ENCODE measurements around the gene HPSE2. TPM values are rescaled to one million over a fixed set of nuclear protein-coding genes. Genes with fewer than 3 reads are reported as not detected.

HPSE2 gene
- total and polyA plus RNA-seq, 2 donors = 0.05 to 0.14 TPM

DNA sequence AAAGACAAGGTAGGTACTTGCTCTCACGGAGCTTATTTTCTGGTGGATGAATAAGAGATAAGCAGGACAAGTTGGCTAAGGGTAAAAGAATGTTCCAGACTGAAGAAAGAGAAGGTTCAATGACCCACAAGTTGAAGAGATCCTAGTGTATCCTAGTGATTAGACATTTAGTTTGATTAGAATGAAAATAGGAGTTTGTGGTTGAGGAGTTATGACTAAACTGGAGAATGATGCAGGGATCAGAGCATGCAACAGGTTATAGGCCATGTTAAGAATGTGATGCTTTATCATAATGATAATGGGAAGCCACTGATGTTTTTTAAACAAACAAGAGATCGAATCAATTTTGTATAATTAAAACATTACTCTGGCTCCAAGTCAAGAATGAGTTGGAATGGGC lies 357.2 kb downstream of the HPSE2 start:
- H3K36me3 ChIP-seq (ENCODE audit: control insufficient read depth in 2 of 2, insufficient read depth in 2 of 2, low read length in 1 of 2) = no peaks in the 10 kb centered on the region
- WGBS = 85% methylated on average over 2 of the region's 2 CpGs
- no peak for DNase-seq (ENCODE audit: low read depth in 6 of 9, low spot score in 9 of 9)
- no peak overlapping the region for H3K4me3 ChIP-seq (ENCODE audit: low read length in 2 of 2)
- H3K27me3 ChIP-seq (ENCODE audit: control insufficient read depth in 2 of 2, insufficient read depth in 1 of 2, low read length in 1 of 2) = no peaks in the 10 kb centered on the region
- H3K9me3 ChIP-seq (ENCODE audit: control insufficient read depth in 2 of 2, insufficient read depth in 1 of 2, low read length in 1 of 2) = no peaks in the 10 kb centered on the region
- H3K4me1 ChIP-seq (ENCODE audit: control insufficient read depth in 2 of 2, insufficient read depth in 2 of 2, low read length in 2 of 2) = no peaks in the 10 kb centered on the region
- H3K27ac ChIP-seq (ENCODE audit: low read depth in 1 of 2, low read length in 1 of 2) = no peak overlapping the region

DNA sequence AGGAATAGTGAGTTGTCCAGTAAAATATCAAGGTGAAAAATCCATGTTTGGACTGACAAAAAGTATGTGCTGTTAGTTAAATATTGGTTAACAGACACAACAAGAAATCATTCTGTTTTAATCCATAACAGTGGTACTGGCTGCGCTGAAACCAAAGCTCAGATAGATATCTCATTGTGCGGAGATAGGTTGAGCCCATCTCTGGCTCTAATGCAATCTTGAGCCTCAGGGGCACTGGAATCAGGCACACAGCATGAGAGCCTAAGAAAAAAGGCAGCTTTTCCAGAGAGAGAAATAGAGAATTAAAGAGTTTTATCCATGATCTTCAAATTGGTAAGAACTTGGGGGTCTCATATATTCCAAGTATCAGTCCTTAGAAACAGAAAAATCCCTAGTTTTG lies 373.7 kb downstream of the HPSE2 start:
- H3K9me3 ChIP-seq (ENCODE audit: control insufficient read depth in 2 of 2, insufficient read depth in 1 of 2, low read length in 1 of 2) = no peaks in the 10 kb centered on the region
- WGBS = 98% methylated on average over 2 of the region's 2 CpGs
- H3K4me3 ChIP-seq (ENCODE audit: low read length in 2 of 2) = no peak overlapping the region
- DNase-seq (ENCODE audit: low read depth in 6 of 9, low spot score in 9 of 9) = no peak
- H3K27me3 ChIP-seq (ENCODE audit: control insufficient read depth in 2 of 2, insufficient read depth in 1 of 2, low read length in 1 of 2) = no peaks in the 10 kb centered on the region
- H3K4me1 ChIP-seq (ENCODE audit: control insufficient read depth in 2 of 2, insufficient read depth in 2 of 2, low read length in 2 of 2) = no peaks in the 10 kb centered on the region
- no peak overlapping the region for H3K27ac ChIP-seq (ENCODE audit: low read depth in 1 of 2, low read length in 1 of 2)
- H3K36me3 ChIP-seq (ENCODE audit: control insufficient read depth in 2 of 2, insufficient read depth in 2 of 2, low read length in 1 of 2) = no peaks in the 10 kb centered on the region

DNA sequence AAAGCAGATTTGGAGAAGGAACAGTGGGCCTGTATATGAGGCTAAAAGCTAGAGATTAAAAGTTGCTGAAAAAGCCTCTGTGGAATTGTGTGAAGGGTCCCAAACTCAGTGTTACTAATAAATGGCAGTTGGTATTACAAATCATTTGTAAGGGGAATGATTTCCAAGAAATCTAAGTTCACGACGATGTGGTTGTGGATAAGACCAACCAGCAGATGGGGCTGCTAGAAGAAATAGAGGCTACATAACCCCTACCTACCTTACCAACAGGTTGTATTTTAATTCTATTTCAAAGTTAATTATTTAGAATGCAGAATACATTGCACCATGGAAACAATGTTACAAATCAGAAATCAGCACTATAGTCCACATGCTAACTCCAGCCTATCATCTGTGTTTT lies 377.1 kb downstream of the HPSE2 start:
- no peak for DNase-seq (ENCODE audit: low read depth in 6 of 9, low spot score in 9 of 9)
- no peaks in the 10 kb centered on the region for H3K36me3 ChIP-seq (ENCODE audit: control insufficient read depth in 2 of 2, insufficient read depth in 2 of 2, low read length in 1 of 2)
- no peaks in the 10 kb centered on the region for H3K9me3 ChIP-seq (ENCODE audit: control insufficient read depth in 2 of 2, insufficient read depth in 1 of 2, low read length in 1 of 2)
- H3K27ac ChIP-seq (ENCODE audit: low read depth in 1 of 2, low read length in 1 of 2) = no peak overlapping the region
- H3K4me1 ChIP-seq (ENCODE audit: control insufficient read depth in 2 of 2, insufficient read depth in 2 of 2, low read length in 2 of 2) = no peaks in the 10 kb centered on the region
- no peaks in the 10 kb centered on the region for H3K27me3 ChIP-seq (ENCODE audit: control insufficient read depth in 2 of 2, insufficient read depth in 1 of 2, low read length in 1 of 2)
- H3K4me3 ChIP-seq (ENCODE audit: low read length in 2 of 2) = no peak overlapping the region
- WGBS = 66% methylated on average over 2 of the region's 2 CpGs

DNA sequence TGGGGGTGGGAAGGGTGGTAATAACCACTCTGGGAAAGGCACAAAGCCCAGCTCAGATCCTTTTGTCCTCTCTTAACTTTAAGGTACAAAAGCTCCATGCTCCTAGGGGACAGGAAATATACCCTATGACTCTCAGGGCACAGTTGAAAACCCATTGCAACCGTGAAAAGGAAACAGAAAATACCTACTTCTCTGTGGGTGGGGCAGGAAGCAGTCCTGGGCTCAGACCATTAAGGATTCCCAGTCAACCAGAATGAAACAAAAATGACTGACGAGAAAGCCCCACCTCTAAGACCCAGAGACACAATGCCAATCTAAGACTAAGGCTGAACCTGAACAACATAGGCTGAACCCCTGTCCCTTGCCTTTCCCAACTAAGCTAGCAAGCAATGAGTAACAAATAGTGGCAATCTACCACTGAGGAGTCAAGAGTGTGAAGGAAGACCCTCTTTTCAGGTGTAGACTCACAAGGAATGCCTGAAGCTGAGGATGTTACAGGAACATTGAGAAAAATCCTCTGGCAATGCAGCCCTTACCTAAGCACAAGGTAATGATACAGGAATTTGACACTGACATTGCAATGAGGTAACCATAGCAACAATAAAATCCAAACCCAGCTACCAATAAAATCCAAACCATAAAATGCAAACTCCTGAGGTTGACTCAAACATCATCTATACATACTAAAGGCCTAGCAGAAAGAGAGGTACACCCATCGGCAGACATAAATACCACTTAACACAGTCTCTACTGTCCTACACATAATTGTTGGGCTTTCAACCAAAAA lies 380.1 kb downstream of the HPSE2 start:
- no peaks in the 10 kb centered on the region for H3K27me3 ChIP-seq (ENCODE audit: control insufficient read depth in 2 of 2, insufficient read depth in 1 of 2, low read length in 1 of 2)
- H3K9me3 ChIP-seq (ENCODE audit: control insufficient read depth in 2 of 2, insufficient read depth in 1 of 2, low read length in 1 of 2) = no peaks in the 10 kb centered on the region
- no peaks in the 10 kb centered on the region for H3K36me3 ChIP-seq (ENCODE audit: control insufficient read depth in 2 of 2, insufficient read depth in 2 of 2, low read length in 1 of 2)
- 67% methylated on average over 3 of the region's 3 CpGs for WGBS
- H3K4me1 ChIP-seq (ENCODE audit: control insufficient read depth in 2 of 2, insufficient read depth in 2 of 2, low read length in 2 of 2) = no peaks in the 10 kb centered on the region
- DNase-seq (ENCODE audit: low read depth in 6 of 9, low spot score in 9 of 9) = no peak
- H3K4me3 ChIP-seq (ENCODE audit: low read length in 2 of 2) = no peak overlapping the region
- H3K27ac ChIP-seq (ENCODE audit: low read depth in 1 of 2, low read length in 1 of 2) = no peak overlapping the region

DNA sequence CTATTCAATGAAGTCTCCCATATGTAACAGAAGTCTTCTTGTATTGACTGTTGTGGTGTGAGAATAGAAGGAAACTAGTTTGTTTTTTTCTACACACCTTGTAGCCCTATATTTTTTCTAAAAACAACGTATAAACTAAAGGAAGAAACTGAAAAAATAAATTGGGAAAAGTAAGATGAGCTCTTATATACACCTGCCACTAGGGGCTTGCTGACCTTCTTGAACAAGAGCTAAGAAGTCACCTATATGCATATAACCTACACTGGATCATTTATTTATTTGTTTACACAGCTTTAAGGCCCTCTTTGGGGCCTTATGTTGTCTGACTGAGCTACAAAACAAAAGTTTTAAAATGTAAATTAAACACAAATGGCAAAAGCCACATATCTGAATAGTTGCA lies 383.0 kb downstream of the HPSE2 start:
- DNase-seq (ENCODE audit: low read depth in 6 of 9, low spot score in 9 of 9) = no peak
- WGBS = 45% methylated on average over 1 of the region's 1 CpG
- H3K27me3 ChIP-seq (ENCODE audit: control insufficient read depth in 2 of 2, insufficient read depth in 1 of 2, low read length in 1 of 2) = no peaks in the 10 kb centered on the region
- H3K36me3 ChIP-seq (ENCODE audit: control insufficient read depth in 2 of 2, insufficient read depth in 2 of 2, low read length in 1 of 2) = no peaks in the 10 kb centered on the region
- H3K27ac ChIP-seq (ENCODE audit: low read depth in 1 of 2, low read length in 1 of 2) = no peak overlapping the region
- no peak overlapping the region for H3K4me3 ChIP-seq (ENCODE audit: low read length in 2 of 2)
- no peaks in the 10 kb centered on the region for H3K9me3 ChIP-seq (ENCODE audit: control insufficient read depth in 2 of 2, insufficient read depth in 1 of 2, low read length in 1 of 2)
- H3K4me1 ChIP-seq (ENCODE audit: control insufficient read depth in 2 of 2, insufficient read depth in 2 of 2, low read length in 2 of 2) = no peaks in the 10 kb centered on the region

DNA sequence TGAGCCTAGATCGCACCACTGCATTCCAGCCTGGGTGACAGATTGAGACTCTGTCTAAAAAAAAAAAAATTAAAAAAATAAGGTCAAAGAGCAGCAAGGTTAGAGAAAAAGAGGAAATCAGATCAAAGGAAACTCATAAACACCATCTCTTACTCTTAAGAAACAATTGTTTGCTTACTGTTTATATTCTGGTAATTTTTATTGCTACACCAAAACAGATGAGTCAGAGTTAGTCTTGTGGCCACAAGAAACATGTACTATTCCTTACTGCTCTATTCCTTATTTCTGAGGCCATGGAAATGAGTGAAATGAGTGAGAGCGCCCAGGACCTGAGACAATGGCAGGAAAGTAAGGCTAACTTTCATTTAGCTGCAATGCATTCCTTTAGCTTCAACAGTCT lies 387.3 kb downstream of the HPSE2 start:
- no peaks in the 10 kb centered on the region for H3K9me3 ChIP-seq (ENCODE audit: control insufficient read depth in 2 of 2, insufficient read depth in 1 of 2, low read length in 1 of 2)
- no peak overlapping the region for H3K27ac ChIP-seq (ENCODE audit: low read depth in 1 of 2, low read length in 1 of 2)
- H3K27me3 ChIP-seq (ENCODE audit: control insufficient read depth in 2 of 2, insufficient read depth in 1 of 2, low read length in 1 of 2) = no peaks in the 10 kb centered on the region
- WGBS = 95% methylated on average over 2 of the region's 2 CpGs
- H3K4me1 ChIP-seq (ENCODE audit: control insufficient read depth in 2 of 2, insufficient read depth in 2 of 2, low read length in 2 of 2) = no peaks in the 10 kb centered on the region
- no peak overlapping the region for H3K4me3 ChIP-seq (ENCODE audit: low read length in 2 of 2)
- no peaks in the 10 kb centered on the region for H3K36me3 ChIP-seq (ENCODE audit: control insufficient read depth in 2 of 2, insufficient read depth in 2 of 2, low read length in 1 of 2)
- no peak for DNase-seq (ENCODE audit: low read depth in 6 of 9, low spot score in 9 of 9)

DNA sequence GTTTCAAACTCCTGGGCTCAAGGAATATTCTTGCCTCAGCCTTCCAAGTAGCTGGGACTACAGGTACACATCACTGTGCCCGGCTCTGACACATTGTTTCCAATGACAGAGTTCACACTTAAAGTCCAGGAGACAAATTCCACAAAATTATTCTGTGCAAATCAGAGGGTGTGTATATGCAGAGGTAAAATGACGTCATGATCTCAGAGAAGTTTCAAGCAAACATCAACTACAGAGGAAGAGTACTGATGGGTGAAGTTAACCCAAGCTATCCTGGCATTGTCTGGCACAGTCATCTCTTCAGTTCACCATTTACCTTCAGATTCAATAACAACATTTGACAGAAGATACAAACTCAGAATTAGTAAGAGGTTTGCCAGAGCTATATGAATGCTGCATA lies 388.9 kb downstream of the HPSE2 start:
- Histone ChIP-seq H3K27ac (ENCODE audit: low read depth in 1 of 2, low read length in 1 of 2) (no peak overlapping the region), H3K36me3 (ENCODE audit: control insufficient read depth in 2 of 2, insufficient read depth in 2 of 2, low read length in 1 of 2) (no peaks in the 10 kb centered on the region), H3K27me3 (ENCODE audit: control insufficient read depth in 2 of 2, insufficient read depth in 1 of 2, low read length in 1 of 2) (no peaks in the 10 kb centered on the region), H3K4me3 (ENCODE audit: low read length in 2 of 2) (no peak overlapping the region), H3K9me3 (ENCODE audit: control insufficient read depth in 2 of 2, insufficient read depth in 1 of 2, low read length in 1 of 2) (no peaks in the 10 kb centered on the region), H3K4me1 (ENCODE audit: control insufficient read depth in 2 of 2, insufficient read depth in 2 of 2, low read length in 2 of 2) (no peaks in the 10 kb centered on the region)
- no peak for DNase-seq (ENCODE audit: low read depth in 6 of 9, low spot score in 9 of 9)
- 91% methylated on average over 2 of the region's 2 CpGs for WGBS

DNA sequence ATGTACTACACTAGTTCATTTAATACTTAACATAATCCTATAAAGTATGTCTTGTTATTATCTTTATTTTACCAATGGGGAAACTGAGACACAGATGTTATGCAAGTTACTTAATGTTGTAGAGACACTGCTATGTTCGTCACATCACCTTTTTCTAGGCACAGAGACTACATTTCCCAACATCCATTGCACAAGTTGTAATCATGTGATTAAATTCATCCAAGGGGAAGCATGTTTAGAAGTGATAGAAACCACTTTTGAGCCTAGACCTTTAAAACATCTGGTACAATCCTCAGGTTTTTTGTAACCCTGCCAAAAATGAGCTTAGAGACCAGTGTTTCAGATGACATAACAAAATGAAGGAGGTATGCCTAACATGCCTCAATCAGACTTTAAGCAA lies 402.1 kb downstream of the HPSE2 start:
- H3K4me1 ChIP-seq (ENCODE audit: control insufficient read depth in 2 of 2, insufficient read depth in 2 of 2, low read length in 2 of 2) = no peaks in the 10 kb centered on the region
- no peak overlapping the region for H3K4me3 ChIP-seq (ENCODE audit: low read length in 2 of 2)
- 80% methylated on average over 1 of the region's 1 CpG for WGBS
- no peaks in the 10 kb centered on the region for H3K36me3 ChIP-seq (ENCODE audit: control insufficient read depth in 2 of 2, insufficient read depth in 2 of 2, low read length in 1 of 2)
- no peak overlapping the region for H3K27ac ChIP-seq (ENCODE audit: low read depth in 1 of 2, low read length in 1 of 2)
- DNase-seq (ENCODE audit: low read depth in 6 of 9, low spot score in 9 of 9) = no peak
- H3K27me3 ChIP-seq (ENCODE audit: control insufficient read depth in 2 of 2, insufficient read depth in 1 of 2, low read length in 1 of 2) = no peaks in the 10 kb centered on the region
- H3K9me3 ChIP-seq (ENCODE audit: control insufficient read depth in 2 of 2, insufficient read depth in 1 of 2, low read length in 1 of 2) = no peaks in the 10 kb centered on the region

DNA sequence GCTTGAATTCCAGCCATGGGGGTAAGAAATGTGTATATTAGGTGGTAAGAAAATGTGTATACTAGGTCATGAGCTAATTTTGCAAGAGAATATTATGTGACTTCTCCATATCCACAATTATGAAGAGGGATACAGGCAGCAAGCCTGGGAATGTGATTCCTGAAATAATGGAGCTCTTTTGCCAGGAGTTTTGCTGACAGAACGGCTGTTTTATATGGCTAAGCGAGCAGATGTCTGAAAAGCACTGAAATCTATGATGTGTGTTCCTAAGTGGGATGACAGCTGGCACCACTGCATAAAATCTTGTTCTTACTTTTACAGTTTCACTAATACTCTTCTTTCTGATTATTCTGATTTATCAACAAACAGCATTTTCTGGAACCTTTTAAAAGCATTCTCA lies 402.9 kb downstream of the HPSE2 start:
- no peak overlapping the region for H3K4me3 ChIP-seq (ENCODE audit: low read length in 2 of 2)
- no peaks in the 10 kb centered on the region for H3K4me1 ChIP-seq (ENCODE audit: control insufficient read depth in 2 of 2, insufficient read depth in 2 of 2, low read length in 2 of 2)
- no peaks in the 10 kb centered on the region for H3K27me3 ChIP-seq (ENCODE audit: control insufficient read depth in 2 of 2, insufficient read depth in 1 of 2, low read length in 1 of 2)
- WGBS = 86% methylated on average over 2 of the region's 2 CpGs
- no peaks in the 10 kb centered on the region for H3K36me3 ChIP-seq (ENCODE audit: control insufficient read depth in 2 of 2, insufficient read depth in 2 of 2, low read length in 1 of 2)
- no peak for DNase-seq (ENCODE audit: low read depth in 6 of 9, low spot score in 9 of 9)
- H3K27ac ChIP-seq (ENCODE audit: low read depth in 1 of 2, low read length in 1 of 2) = no peak overlapping the region
- H3K9me3 ChIP-seq (ENCODE audit: control insufficient read depth in 2 of 2, insufficient read depth in 1 of 2, low read length in 1 of 2) = no peaks in the 10 kb centered on the region
